Measurements from ENCODE around the gene EGLN1.

Gene EGLN1

DNA sequence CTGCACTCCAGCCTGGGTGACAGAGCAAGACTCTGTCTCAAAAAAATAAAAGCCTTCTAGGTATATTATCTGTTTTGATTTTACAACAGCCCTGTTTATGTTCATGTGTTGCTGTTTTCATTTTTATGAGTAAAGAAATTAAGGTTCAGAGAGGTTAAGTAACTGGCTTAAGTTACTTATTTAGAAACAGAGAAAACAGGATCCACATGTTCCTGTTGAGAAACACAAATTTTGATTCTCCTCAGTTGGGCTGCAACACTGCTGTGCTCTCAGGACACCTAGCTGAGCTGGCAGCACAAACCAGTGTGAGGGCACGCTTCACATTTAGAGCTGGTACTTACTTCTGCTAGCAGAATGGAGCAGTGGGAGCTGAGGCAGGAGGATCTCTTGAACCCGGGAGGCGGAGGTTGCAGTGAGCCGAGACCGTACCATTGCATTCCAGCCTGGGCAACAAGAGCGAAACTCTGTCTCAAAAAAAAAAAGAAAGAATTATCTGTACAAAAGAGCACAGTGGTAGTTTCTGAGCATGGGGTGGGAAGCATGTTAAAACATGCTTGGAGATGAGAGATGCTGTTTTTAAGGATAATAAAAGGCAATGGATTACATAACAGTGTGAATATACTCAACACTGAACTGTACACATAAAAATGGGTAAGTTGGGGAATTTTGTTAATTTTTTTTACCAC, 81.6 kb downstream of the EGLN1 start:
- peak overlapping the region; percentile 80 for H3K27ac ChIP-seq
- ChIA-PET POLR2A (ENCODE audit: low non-redundant PET) (interaction anchor here (0.8 kb wide), 1 partner anchor 75 kb away, joined by 13 read pairs; no protein-coding TSS in a partner anchor), CTCF (interaction anchor here (0.8 kb wide), 1 partner anchor 142 kb away, joined by 5 read pairs; no protein-coding TSS in a partner anchor)
- TF ChIP-seq CTCF (conservative IDR thresholded peaks at IDR 0.05; ENCODE audit: low read depth) = no peak
- DNase-seq (ENCODE audit: low spot score) = no peak

DNA sequence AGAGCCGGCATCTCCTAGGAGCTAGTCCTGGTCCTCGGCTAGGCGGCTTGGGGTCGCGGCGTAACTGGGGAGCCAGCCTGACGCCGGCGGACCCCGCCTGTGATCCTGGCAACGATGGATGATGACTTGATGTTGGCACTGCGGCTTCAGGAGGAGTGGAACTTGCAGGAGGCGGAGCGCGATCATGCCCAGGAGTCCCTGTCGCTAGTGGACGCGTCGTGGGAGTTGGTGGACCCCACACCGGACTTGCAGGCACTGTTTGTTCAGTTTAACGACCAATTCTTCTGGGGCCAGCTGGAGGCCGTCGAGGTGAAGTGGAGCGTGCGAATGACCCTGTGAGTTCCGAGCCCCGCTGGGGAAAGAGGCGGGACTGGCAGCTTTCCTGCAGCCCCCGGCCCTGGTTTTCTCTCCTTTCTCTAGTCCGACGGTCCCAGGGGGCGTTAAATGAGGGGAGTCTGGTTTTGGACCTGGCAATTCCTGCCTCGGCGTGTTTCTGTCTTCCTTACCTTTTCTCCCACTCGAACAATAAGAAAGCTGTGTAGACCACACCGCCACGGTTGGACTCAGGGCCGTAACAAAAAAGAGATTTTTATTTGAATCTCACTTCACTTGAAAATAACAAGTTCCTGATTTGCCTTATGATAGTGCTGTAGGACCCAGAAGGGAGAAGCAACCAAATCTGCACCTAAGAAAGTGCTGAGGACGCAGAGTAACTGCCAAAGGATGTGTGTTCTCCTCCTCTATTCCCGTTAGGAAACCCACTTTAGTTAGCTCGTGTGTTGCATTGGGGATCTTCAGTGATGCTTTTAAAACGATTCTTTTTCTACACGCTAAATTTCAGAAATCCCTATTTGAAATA, 83.6 kb downstream of the EGLN1 start, which contains the start of gene SPRTN:
Gene SPRTN, plus strand, starts transcription at position 24 of the 859 bp plus-strand sequence. Its CDS starts 91 bp downstream, at position 115.
- no peak for DNase-seq (ENCODE audit: low spot score)
- TF ChIP-seq CTCF (conservative IDR thresholded peaks at IDR 0.05; ENCODE audit: low read depth) = no peak
- peak within 1 kb of the TSS; percentile 98 for H3K27ac ChIP-seq
- ChIA-PET CTCF (interaction anchor here (0.6 kb wide), 1 partner anchor 315 kb away, joined by 3 read pairs; no protein-coding TSS in a partner anchor), POLR2A (ENCODE audit: low non-redundant PET) (interaction anchor here (0.8 kb wide), 1 partner anchor 82 kb away, joined by 3 read pairs; no protein-coding TSS in a partner anchor)

DNA sequence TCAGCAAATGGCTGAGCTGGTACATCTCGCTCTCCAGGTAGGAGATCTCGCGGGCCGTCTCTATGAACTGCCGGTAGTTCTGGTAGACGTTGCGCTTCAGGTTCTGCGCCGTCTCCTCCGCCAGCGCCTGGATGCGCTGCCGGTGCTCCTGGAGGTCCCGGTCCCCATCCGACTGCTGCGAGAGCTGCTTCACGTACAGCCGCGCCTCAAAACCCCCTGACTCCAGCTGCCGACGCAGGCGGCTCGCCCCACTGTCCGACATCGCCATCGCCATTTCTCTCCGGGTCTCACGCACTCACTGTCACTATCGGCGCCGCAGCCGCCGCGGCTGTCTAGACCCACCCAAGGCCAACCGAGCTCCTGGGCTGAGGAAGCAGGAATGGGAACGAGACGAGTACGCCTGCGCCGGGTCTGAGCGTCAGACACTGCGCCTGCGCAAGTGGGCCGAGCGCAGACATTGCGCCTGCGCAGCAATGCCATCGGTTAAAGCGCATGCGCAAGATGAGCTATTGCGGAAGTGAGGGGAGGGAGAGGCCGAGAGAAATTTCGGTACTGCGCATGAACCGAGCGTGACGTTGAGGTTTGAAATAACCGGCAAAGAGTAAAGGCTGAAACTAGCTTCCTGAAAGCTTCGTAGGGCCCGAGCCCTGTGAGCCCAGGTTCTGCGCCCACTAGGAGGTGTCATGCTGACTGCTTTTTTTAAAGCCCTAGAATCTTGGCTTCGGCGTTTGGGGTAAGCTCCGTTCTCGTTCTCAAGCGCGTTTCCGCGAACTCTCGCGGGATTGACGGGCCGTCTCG, 84.4 kb downstream of the EGLN1 start, which contains the start of gene EXOC8:
Gene EXOC8, minus strand, starts transcription at position 381 of the 798 bp plus-strand sequence. Its CDS starts 107 bp downstream, at position 274.
- POLR2A ChIA-PET (ENCODE audit: low non-redundant PET) = interaction anchor here (0.5 to 0.8 kb wide), 2 partner anchors 83 to 268 kb away, joined by 3 read pairs; no protein-coding TSS in a partner anchor
- CTCF ChIA-PET = interaction anchor here (0.6 kb wide), 2 partner anchors 123 to 316 kb away, joined by 3 read pairs; no protein-coding TSS in a partner anchor
- H3K27ac ChIP-seq = peak within 1 kb of the TSS; percentile 98
- TF ChIP-seq CTCF (conservative IDR thresholded peaks at IDR 0.05; ENCODE audit: low read depth) = no peak
- peak; percentile 98 for DNase-seq (ENCODE audit: low spot score)

- DNase-seq (ENCODE audit: low spot score) = no peak
- ChIA-PET POLR2A (ENCODE audit: low non-redundant PET) (no interaction called here), CTCF (interaction anchor here (0.6 kb wide), 1 partner anchor 123 kb away, joined by 3 read pairs; no protein-coding TSS in a partner anchor)
- H3K27ac ChIP-seq = peak overlapping the region; percentile 98
- no peak for TF ChIP-seq CTCF (conservative IDR thresholded peaks at IDR 0.05; ENCODE audit: low read depth)
Measured at GRCh38 chr1:231337043-231337471, 85.0 kb downstream of the EGLN1 start.

GRCh38 chr1:231335663-231336602, 86.2 kb downstream of the EGLN1 start:
- POLR2A ChIA-PET (ENCODE audit: low non-redundant PET) = no interaction called here
- no peak for TF ChIP-seq CTCF (conservative IDR thresholded peaks at IDR 0.05; ENCODE audit: low read depth)
- DNase-seq (ENCODE audit: low spot score) = no peak
- CTCF ChIA-PET = interaction anchor here (0.6 kb wide), 1 partner anchor 816 kb away, joined by 3 read pairs; no protein-coding TSS in a partner anchor
- H3K27ac ChIP-seq = 0 out of 2 replicates have a peak overlapping the region, but pooled peaks have one; percentile 98

Measured in RWPE1 (cell line).